Gastroesophageal sphincter (tissue), 4 donors: ENCODE measurements around the gene KCNK15. TPM values are rescaled to one million over a fixed set of nuclear protein-coding genes. Genes with fewer than 3 reads are reported as not detected.

ENCODE experiments used
- ATAC-seq: fragments of 150-250 bp; one replicate; pipeline ENCODE4 v1.9.1; 2016; ENCODE audit warnings: mild to moderate bottlenecking, moderate library complexity
- H3K27ac ChIP-seq, 4 donors: fragments of 200-600 bp; sonication (generic) in 3 of 4; 1 replicate in 3 of 4; 2 replicates in 1 of 4; pipeline ENCODE4 v1.5.1; 2016 to 2019
- H3K27me3 ChIP-seq: fragments of 200-600 bp; sonication (generic); one replicate; pipeline ENCODE4 v1.5.1; 2019
- H3K36me3 ChIP-seq, 2 donors: fragments of 200-600 bp; sonication (generic); one replicate each; pipeline ENCODE4 v1.5.1; 2019; ENCODE audit warnings: control low read depth in 1 of 2
- H3K4me1 ChIP-seq, 3 donors: fragments of 200-600 bp; sonication (generic); 1 replicate in 2 of 3; 2 replicates in 1 of 3; pipeline ENCODE4 v1.5.1; 2016 to 2019; ENCODE audit warnings: control low read depth in 2 of 3
- H3K4me3 ChIP-seq, 2 donors: fragments of 200-600 bp; sonication (generic); one replicate each; pipeline ENCODE4 v1.5.1; 2019; ENCODE audit warnings: mild to moderate bottlenecking in 1 of 2, moderate library complexity in 1 of 2
- H3K9me3 ChIP-seq, 3 donors: fragments of 200-600 bp; sonication (generic); one replicate each; pipeline ENCODE4 v1.5.1; 2017 to 2019; ENCODE audit warnings: control low read depth in 2 of 3
- EP300 ChIP-seq: sonication (generic); formaldehyde crosslinking; IDR thresholded peaks from one replicate; pipeline ENCODE4 v1.6.1; 2017; ENCODE audit warnings: antibody characterized with exemption, mild to moderate bottlenecking
- POLR2A ChIP-seq, 2 donors: fragments of 450-650 bp; IDR thresholded peaks; one replicate each; pipeline ENCODE4 v1.6.1; 2017; ENCODE audit warnings: antibody characterized with exemption in 2 of 2, mild to moderate bottlenecking in 2 of 2, moderate library complexity in 1 of 2
- POLR2AphosphoS5 ChIP-seq: sonication (generic); formaldehyde crosslinking; IDR thresholded peaks from one replicate; pipeline ENCODE4 v1.6.1; 2017; ENCODE audit warnings: antibody characterized with exemption
- WGBS, 2 donors: methylation state at CpG; one replicate each; pipeline ENCODE4 v1.1.5; 2018; ENCODE audit warnings: low coverage in 1 of 2; 5-methylcytosine and 5-hydroxymethylcytosine counted together
- total RNA-seq, 4 donors: library from RNA; depleted of rRNA; stranded (reverse); fragments of >200 nt; gene quantifications; one replicate each; pipeline ENCODE4 v1.1.0, GENCODE V29; 2016
- TF ChIP-seq, protein P1 (sequence below), 4 experiments: fragments of 200-600 bp in 2 of 4; fragments of 450-650 bp in 2 of 4; sonication (generic) in 1 of 4; IDR thresholded peaks; one replicate each; pipeline ENCODE4 v1.5.1; 2017 to 2019; ENCODE audit warnings: antibody characterized with exemption in 4 of 4, mild to moderate bottlenecking in 2 of 4, moderate library complexity in 2 of 4

Gene KCNK15
- total RNA-seq, 4 donors from 2014 or later = 1.3 to 4.7 (median 2.8) TPM

GRCh38 chr20:44784688-44785087 is 39.0 kb downstream of the KCNK15 start:
- Histone ChIP-seq H3K9me3 (no peaks in the 10 kb centered on the region), H3K27me3 (peaks cover 23% of the 10 kb centered on the region), H3K36me3 (no peaks in the 10 kb centered on the region), H3K4me1 (no peaks in the 10 kb centered on the region), H3K4me3 (no peak overlapping the region), H3K27ac (no peak overlapping the region)
- ATAC-seq = no peak
- 60% methylated on average over 1 of the region's 1 CpG; no CpG with 5 or more reads in 1 of the 2 donors for WGBS, 2 donors
- TF ChIP-seq EP300 = no peak
- TF ChIP-seq POLR2AphosphoS5 = no peak
- TF ChIP-seq, protein P1, sequence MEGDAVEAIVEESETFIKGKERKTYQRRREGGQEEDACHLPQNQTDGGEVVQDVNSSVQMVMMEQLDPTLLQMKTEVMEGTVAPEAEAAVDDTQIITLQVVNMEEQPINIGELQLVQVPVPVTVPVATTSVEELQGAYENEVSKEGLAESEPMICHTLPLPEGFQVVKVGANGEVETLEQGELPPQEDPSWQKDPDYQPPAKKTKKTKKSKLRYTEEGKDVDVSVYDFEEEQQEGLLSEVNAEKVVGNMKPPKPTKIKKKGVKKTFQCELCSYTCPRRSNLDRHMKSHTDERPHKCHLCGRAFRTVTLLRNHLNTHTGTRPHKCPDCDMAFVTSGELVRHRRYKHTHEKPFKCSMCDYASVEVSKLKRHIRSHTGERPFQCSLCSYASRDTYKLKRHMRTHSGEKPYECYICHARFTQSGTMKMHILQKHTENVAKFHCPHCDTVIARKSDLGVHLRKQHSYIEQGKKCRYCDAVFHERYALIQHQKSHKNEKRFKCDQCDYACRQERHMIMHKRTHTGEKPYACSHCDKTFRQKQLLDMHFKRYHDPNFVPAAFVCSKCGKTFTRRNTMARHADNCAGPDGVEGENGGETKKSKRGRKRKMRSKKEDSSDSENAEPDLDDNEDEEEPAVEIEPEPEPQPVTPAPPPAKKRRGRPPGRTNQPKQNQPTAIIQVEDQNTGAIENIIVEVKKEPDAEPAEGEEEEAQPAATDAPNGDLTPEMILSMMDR (IDR thresholded peaks at IDR 0.05) = no peak
- no peak for TF ChIP-seq POLR2A (IDR thresholded peaks at IDR 0.05)

- ATAC-seq = no peak
- Histone ChIP-seq H3K27ac (no peak overlapping the region), H3K9me3 (no peaks in the 10 kb centered on the region), H3K4me3 (no peak overlapping the region), H3K36me3 (no peaks in the 10 kb centered on the region), H3K4me1 (no peaks in the 10 kb centered on the region), H3K27me3 (peaks cover 31% of the 10 kb centered on the region)
- no peak for TF ChIP-seq EP300
- TF ChIP-seq POLR2AphosphoS5 = no peak
- TF ChIP-seq, protein P1 (IDR thresholded peaks at IDR 0.05) = peak in 1 of 4 experiments; percentile 3
- no peak for TF ChIP-seq POLR2A (IDR thresholded peaks at IDR 0.05)
- no CpG with 5 or more reads among the region's 1 CpG for WGBS, 2 donors
Observed at GRCh38 chr20:44785768-44786167, 40.1 kb downstream of the KCNK15 start.

GRCh38 chr20:44787299-44787698 is 41.6 kb downstream of the KCNK15 start:
- ATAC-seq = no peak
- Histone ChIP-seq H3K4me3 (no peak overlapping the region), H3K9me3 (no peaks in the 10 kb centered on the region), H3K36me3 (no peaks in the 10 kb centered on the region), H3K4me1 (no peaks in the 10 kb centered on the region), H3K27ac (no peak overlapping the region), H3K27me3 (peaks cover 29% of the 10 kb centered on the region)
- 77 to 88% methylated on average over 4 to 6 of the region's 7 CpGs for WGBS, 2 donors
- TF ChIP-seq POLR2A (IDR thresholded peaks at IDR 0.05) = no peak
- TF ChIP-seq, protein P1 (IDR thresholded peaks at IDR 0.05) = no peak
- no peak for TF ChIP-seq EP300
- TF ChIP-seq POLR2AphosphoS5 = no peak

DNA sequence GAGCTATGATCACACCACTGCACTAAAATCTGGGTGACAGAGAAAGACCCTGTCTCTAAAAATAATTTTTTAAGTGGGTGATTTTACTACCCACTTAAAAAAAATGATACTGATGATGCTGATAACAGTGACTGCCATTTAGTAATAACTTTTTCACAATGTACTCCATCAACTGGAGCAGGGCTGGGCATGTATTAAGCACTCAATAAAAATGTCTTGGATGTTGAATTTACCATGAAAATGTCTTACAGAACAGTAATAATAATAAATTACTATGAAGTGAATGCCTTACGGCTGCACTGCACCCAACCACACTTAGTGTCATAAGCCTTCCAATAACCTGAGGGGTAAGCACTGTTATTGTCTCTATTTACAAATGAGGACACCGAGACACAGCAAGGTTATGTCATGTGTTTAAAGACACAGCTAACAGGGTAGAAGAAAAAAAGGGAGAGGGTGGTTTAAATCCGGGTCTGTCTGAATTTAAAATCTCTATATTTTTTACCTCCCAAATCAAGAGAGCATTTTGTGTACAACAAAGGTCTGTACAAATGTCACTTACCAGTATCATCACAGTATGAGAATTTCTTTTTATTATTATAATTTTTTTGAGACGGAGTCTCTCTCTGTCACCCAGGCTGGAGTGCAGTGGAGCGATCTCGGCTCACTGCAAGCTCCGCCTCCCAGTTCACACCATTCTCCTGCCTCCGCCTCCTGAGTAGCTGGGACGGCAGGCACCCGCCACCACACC is 43.2 kb downstream of the KCNK15 start:
- WGBS, 2 donors = 68 to 72% methylated on average over 6 to 10 of the region's 10 CpGs
- Histone ChIP-seq H3K4me1 (no peaks in the 10 kb centered on the region), H3K27me3 (peaks cover 27% of the 10 kb centered on the region), H3K36me3 (no peaks in the 10 kb centered on the region), H3K27ac (no peak overlapping the region), H3K4me3 (no peak overlapping the region), H3K9me3 (no peaks in the 10 kb centered on the region)
- no peak for TF ChIP-seq EP300
- TF ChIP-seq POLR2A (IDR thresholded peaks at IDR 0.05) = no peak
- TF ChIP-seq, protein P1 (IDR thresholded peaks at IDR 0.05) = no peak
- TF ChIP-seq POLR2AphosphoS5 = no peak
- ATAC-seq = no peak
